Right lobe of liver (tissue), 6 donors: ENCODE measurements around the gene RPL29. TPM values are rescaled to one million over a fixed set of nuclear protein-coding genes. Genes with fewer than 3 reads are reported as not detected.

Experiments
- ATAC-seq, 4 donors: fragments of 200-7000 bp; cut with Tn5 transposase; one replicate each; pipeline ENCODE4 v1.9.1; 2020; ENCODE audit warnings: mild to moderate bottlenecking in 4 of 4, moderate library complexity in 4 of 4
- DNase-seq, 3 donors: peaks; one replicate each; pipeline ENCODE4 v3.0.0-alpha.2; 2020
- H3K27ac ChIP-seq, 3 donors: fragments of 200-600 bp; one replicate each; pipeline ENCODE4 v1.8.0; 2022
- H3K27me3 ChIP-seq, 2 donors: fragments of 200-600 bp; one replicate each; pipeline ENCODE4 v1.8.0; 2022
- H3K36me3 ChIP-seq, 4 donors: fragments of 200-600 bp; sonication (generic) in 1 of 4; one replicate each; pipeline versions ENCODE4 v1.5.1 to v1.8.0; 2017 to 2022; ENCODE audit warnings: control low read depth in 1 of 4
- H3K4me1 ChIP-seq, 4 donors: fragments of 200-600 bp; sonication (generic) in 1 of 4; one replicate each; pipeline versions ENCODE4 v1.5.1 to v1.8.0; 2017 to 2022; ENCODE audit warnings: control low read depth in 1 of 4
- H3K4me3 ChIP-seq, 3 donors: fragments of 200-600 bp; one replicate each; pipeline ENCODE4 v1.8.0; 2022
- H3K9me3 ChIP-seq, 4 donors: fragments of 200-600 bp; sonication (generic) in 1 of 4; one replicate each; pipeline versions ENCODE4 v1.5.1 to v1.8.0; 2017 to 2022; ENCODE audit warnings: control low read depth in 1 of 4
- POLR2A ChIP-seq: fragments of 450-650 bp; IDR thresholded peaks from one replicate; pipeline ENCODE4 v1.6.1; 2017; ENCODE audit warnings: antibody characterized with exemption, mild to moderate bottlenecking
- WGBS: methylation state at CpG from one replicate; pipeline ENCODE4 v1.1.6; 2018; ENCODE audit warnings: low coverage, low lambda C conversion rate; ENCODE audit not compliant: insufficient coverage; ENCODE audit errors: missing lambda C conversion rate; 5-methylcytosine and 5-hydroxymethylcytosine counted together
- intact Hi-C, 2 donors: fragments of 100-400 bp; cut with DNase I; formaldehyde crosslinking; loops; one replicate each; pipeline versions ENCODE4 v1.11.2 to v1.14.1; 2022
- total RNA-seq, 6 experiments: library from RNA; depleted of rRNA in 2 of 6; stranded (reverse); fragments of >200 nt in 2 of 6; fragmentation: NEBNext Ultra II Directional in 3 of 6; extraction: Animal tissue kit (Norgen Biotek cat#: 25700) in 3 of 6; gene quantifications; one replicate each; pipeline versions ENCODE4 v1.1.0 to v1.2.4, GENCODE V29; 2016 to 2023
- TF ChIP-seq, protein P1 (sequence below), 4 donors: fragments of 200-600 bp in 3 of 4; fragments of 450-650 bp in 1 of 4; IDR thresholded peaks; one replicate each; pipeline versions ENCODE4 v1.5.1 to v1.8.0; 2016 to 2022; ENCODE audit warnings: antibody characterized with exemption in 4 of 4, mild to moderate bottlenecking in 2 of 4
- donor health status: DM: no; HTN: yes; CAD: no.
- donor health status: DM: no; HTN: no; CAD: no.
- donor health status: DM: no; HTN: no; CAD: no.
- donor health status: DM: no; HTN: yes; CAD: no.
- donor health status: DM: no; HTN: yes; CAD: no.

RPL29 gene
- total RNA-seq, 6 experiments from 2014 or later, result 396 to 971 (median 447) TPM

DNA sequence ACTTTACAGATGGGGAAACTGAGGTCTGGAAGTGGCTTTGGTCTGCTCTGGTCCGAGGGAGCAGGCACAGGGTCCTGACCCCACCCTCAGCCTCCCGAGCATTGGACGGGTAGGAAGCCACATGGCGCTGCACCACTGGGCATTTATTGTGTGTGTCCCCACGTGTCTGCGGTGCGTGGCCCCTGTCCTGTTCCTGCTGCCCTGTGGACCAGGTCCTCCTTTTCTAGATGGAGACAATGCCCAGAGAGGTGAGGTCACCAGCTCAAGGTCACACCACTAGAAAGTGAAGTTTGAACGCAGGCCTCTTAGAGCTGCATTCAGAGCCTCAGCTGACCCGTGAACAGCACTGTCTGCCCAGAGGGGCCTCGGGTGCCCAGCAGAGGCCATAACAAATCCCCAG, 33.8 kb upstream of the RPL29 start:
- WGBS, result 81% methylated on average over 4 of the region's 10 CpGs
- peaks cover 0 to 6% (median 0%) of the 10 kb centered on the region in 4 donors for H3K4me1 ChIP-seq
- no peaks in the 10 kb centered on the region for H3K9me3 ChIP-seq
- no peak for ATAC-seq
- no peaks in the 10 kb centered on the region for H3K27me3 ChIP-seq
- no peak overlapping the region for H3K27ac ChIP-seq
- no peak for TF ChIP-seq POLR2A
- TF ChIP-seq, protein P1, sequence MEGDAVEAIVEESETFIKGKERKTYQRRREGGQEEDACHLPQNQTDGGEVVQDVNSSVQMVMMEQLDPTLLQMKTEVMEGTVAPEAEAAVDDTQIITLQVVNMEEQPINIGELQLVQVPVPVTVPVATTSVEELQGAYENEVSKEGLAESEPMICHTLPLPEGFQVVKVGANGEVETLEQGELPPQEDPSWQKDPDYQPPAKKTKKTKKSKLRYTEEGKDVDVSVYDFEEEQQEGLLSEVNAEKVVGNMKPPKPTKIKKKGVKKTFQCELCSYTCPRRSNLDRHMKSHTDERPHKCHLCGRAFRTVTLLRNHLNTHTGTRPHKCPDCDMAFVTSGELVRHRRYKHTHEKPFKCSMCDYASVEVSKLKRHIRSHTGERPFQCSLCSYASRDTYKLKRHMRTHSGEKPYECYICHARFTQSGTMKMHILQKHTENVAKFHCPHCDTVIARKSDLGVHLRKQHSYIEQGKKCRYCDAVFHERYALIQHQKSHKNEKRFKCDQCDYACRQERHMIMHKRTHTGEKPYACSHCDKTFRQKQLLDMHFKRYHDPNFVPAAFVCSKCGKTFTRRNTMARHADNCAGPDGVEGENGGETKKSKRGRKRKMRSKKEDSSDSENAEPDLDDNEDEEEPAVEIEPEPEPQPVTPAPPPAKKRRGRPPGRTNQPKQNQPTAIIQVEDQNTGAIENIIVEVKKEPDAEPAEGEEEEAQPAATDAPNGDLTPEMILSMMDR (IDR thresholded peaks at IDR 0.05), result no peak
- intact Hi-C loops, result no loop called here
- no peaks in the 10 kb centered on the region for H3K36me3 ChIP-seq
- DNase-seq, result no peak
- no peak overlapping the region for H3K4me3 ChIP-seq

DNA sequence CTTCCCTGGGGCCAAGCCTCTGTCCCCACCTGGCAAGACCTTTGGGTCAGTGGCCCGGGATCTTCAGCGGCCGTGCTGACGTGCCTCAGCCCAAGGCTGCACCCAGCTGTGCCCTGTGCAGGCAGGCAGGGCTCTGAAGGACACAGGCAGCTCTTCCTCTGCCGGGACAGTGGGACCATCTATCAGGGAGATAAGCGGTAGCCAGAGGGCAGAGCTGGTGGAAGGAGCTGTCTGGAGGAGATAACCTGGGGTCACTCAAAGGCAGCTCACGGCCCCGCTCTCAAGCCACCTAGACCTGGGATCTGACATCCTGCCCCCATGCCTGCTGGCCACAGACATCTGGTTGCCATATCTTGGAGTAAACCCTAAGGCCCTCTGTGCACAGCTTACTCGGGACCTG, 33.4 kb upstream of the RPL29 start:
- no peak for TF ChIP-seq POLR2A
- TF ChIP-seq, protein P1 (IDR thresholded peaks at IDR 0.05), result no peak
- intact Hi-C loops, result no loop called here
- H3K36me3 ChIP-seq, result no peaks in the 10 kb centered on the region
- peaks cover 0 to 2% (median 0%) of the 10 kb centered on the region in 4 donors for H3K4me1 ChIP-seq
- WGBS, result 37% methylated on average over 5 of the region's 9 CpGs
- H3K27me3 ChIP-seq, result no peaks in the 10 kb centered on the region
- H3K9me3 ChIP-seq, result no peaks in the 10 kb centered on the region
- DNase-seq (no peak), ATAC-seq (peak in 1 of 4 donors; percentile 15)
- no peak overlapping the region for H3K4me3 ChIP-seq
- H3K27ac ChIP-seq, result no peak overlapping the region

DNA sequence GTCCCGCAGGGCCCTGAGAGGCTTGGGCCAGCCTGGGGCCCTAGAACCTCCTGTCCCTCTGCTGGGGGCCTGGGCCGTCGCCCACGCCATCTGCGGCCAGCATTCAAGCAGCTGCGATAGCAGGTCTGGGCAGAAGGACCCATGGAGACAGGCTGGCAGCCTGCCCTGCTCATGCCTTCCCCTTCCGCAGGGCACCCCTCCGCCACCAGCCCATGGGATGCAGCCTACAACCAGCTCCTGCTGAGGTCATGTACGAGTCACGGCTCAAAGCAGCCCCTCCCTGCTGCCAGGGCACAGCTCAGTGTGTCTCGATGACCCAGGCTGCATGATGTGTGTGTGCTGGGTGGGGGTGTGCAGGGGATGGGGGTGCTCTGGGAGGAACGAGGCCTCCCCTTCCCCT, 32.9 kb upstream of the RPL29 start:
- intact Hi-C loops, result no loop called here
- 80% methylated on average over 1 of the region's 12 CpGs for WGBS
- no peak overlapping the region for H3K27ac ChIP-seq
- DNase-seq (no peak), ATAC-seq (no peak)
- no peaks in the 10 kb centered on the region for H3K36me3 ChIP-seq
- H3K27me3 ChIP-seq, result no peaks in the 10 kb centered on the region
- no peaks in the 10 kb centered on the region for H3K9me3 ChIP-seq
- TF ChIP-seq, protein P1 (IDR thresholded peaks at IDR 0.05), result no peak
- no peak for TF ChIP-seq POLR2A
- no peaks in the 10 kb centered on the region for H3K4me1 ChIP-seq
- H3K4me3 ChIP-seq, result no peak overlapping the region

DNA sequence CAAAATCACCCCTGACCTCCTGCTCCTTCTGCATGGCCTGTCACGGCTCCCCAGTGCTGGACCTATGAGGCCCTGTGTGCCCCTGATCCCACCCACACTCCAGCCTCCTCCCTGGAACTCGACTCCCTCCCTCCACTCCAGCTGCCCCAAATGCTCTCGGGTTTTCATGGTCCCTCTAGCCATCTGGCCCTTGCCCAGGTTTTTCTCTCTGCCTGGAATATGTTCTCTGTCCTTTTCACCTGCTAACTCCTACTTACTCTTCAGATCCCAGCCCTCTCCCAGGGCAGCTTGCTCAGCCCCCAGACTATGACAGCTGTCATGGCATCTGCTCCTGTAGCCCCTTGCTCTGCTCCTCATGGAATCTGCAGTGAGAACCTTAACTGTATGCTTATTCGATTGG, 30.3 kb upstream of the RPL29 start:
- intact Hi-C loops, result no loop called here
- Histone ChIP-seq H3K27ac (no peak overlapping the region), H3K36me3 (no peaks in the 10 kb centered on the region), H3K4me1 (no peaks in the 10 kb centered on the region), H3K9me3 (no peaks in the 10 kb centered on the region), H3K27me3 (no peaks in the 10 kb centered on the region), H3K4me3 (no peak overlapping the region)
- TF ChIP-seq, protein P1 (IDR thresholded peaks at IDR 0.05), result no peak
- no peak for TF ChIP-seq POLR2A
- ATAC-seq (no peak), DNase-seq (no peak)
- WGBS, result 100% methylated on average over 1 of the region's 4 CpGs

DNA sequence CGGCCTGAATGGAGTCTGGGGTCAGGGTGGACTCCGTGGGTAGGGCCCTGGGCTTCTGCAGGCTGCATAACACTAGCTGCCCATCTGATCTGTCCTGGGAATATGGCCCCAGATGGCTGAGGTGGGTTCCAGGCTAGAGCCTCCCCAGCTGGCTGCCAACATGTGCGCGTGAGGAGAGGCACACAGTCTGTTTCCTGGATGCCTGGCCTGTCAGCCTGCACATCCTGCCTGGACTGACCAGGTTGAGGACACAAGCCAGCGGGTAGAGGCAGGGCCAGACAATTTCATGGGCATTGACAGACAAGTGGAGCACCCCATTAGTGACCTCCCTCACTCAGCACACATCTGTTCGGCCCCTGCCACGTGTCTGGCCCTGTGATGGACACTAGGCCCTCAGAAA, 29.8 kb upstream of the RPL29 start:
- no peaks in the 10 kb centered on the region for H3K36me3 ChIP-seq
- TF ChIP-seq, protein P1 (IDR thresholded peaks at IDR 0.05), result no peak
- no peak for TF ChIP-seq POLR2A
- no peak overlapping the region for H3K27ac ChIP-seq
- no peaks in the 10 kb centered on the region for H3K27me3 ChIP-seq
- DNase-seq (no peak), ATAC-seq (peak in 3 of 4 donors; percentile 10 to 34 (median 32))
- 75% methylated on average over 2 of the region's 7 CpGs for WGBS
- no peaks in the 10 kb centered on the region for H3K9me3 ChIP-seq
- intact Hi-C loops, result no loop called here
- H3K4me1 ChIP-seq, result no peaks in the 10 kb centered on the region
- no peak overlapping the region for H3K4me3 ChIP-seq
